Endothelial cell of umbilical vein (primary cell): ENCODE results near the gene LRRIQ4. TPM values are rescaled to one million over a fixed set of nuclear protein-coding genes. Genes with fewer than 3 reads are reported as not detected.

Source experiments
- BruUV-seq: library from RNA; stranded (reverse); fragments of 400-500 nt; replicated peaks from 2 replicates; lab custom pipeline; 2021; lab: Mats Ljungman, UMichigan
- CTCF ChIA-PET: fragments of 300-600, 350-600 bp; sonication (Branson Sonifier 250); formaldehyde crosslinking; loops from one replicate; lab custom pipeline; 2021; ENCODE audit warnings: antibody characterized with exemption, inconsistent platforms; lab: Charles Lee
- POLR2A ChIA-PET: fragments of 300-600, 350-600 bp; sonication (Branson Sonifier 250); formaldehyde crosslinking; loops from one replicate; lab custom pipeline; 2021; ENCODE audit warnings: antibody characterized with exemption, inconsistent platforms; lab: Charles Lee
- DNase-seq: peaks from one replicate; pipeline ENCODE4 v3.0.0-alpha.2; 2011; ENCODE audit warnings: low read depth, low spot score
- FAIRE-seq: peaks from 2 replicates; lab custom pipeline; 2011; peaks lifted over from hg19 to GRCh38; lab: Jason Lieb, UNC
- H2AFZ ChIP-seq: 2 replicates; pipeline ENCODE4 v1.6.0; 2012; ENCODE audit warnings: low read depth, low read length, control low read depth, inconsistent platforms
- H3K27ac ChIP-seq: 2 replicates; pipeline ENCODE4 v1.5.1; 2011; ENCODE audit warnings: low read depth, mild to moderate bottlenecking, control low read depth, low read length, moderate library complexity; ENCODE audit not compliant: insufficient read depth
- H3K27me3 ChIP-seq, 2 experiments: 2 replicates each; pipeline versions ENCODE4 v1.6.0 to v1.6.1; 2011; ENCODE audit warnings: low read length in 2 of 2, mixed read lengths in 1 of 2; ENCODE audit not compliant: control insufficient read depth in 2 of 2, insufficient read depth in 2 of 2
- H3K36me3 ChIP-seq, 2 experiments: 2 replicates in 1 of 2; 3 replicates in 1 of 2; pipeline ENCODE4 v1.5.1; 2011; ENCODE audit warnings: low read length in 2 of 2, mild to moderate bottlenecking in 1 of 2, moderate library complexity in 1 of 2; ENCODE audit not compliant: control insufficient read depth in 2 of 2, insufficient read depth in 2 of 2; ENCODE audit errors: extremely low read depth in 1 of 2
- H3K4me1 ChIP-seq: 3 replicates; pipeline ENCODE4 v1.5.1; 2011; ENCODE audit warnings: mild to moderate bottlenecking, low read length; ENCODE audit not compliant: control insufficient read depth, insufficient read depth; ENCODE audit errors: extremely low read depth
- H3K4me2 ChIP-seq: 2 replicates; pipeline ENCODE4 v1.6.1; 2011; ENCODE audit warnings: low read length, control low read depth, mixed read lengths; ENCODE audit not compliant: insufficient read depth
- H3K4me3 ChIP-seq, 3 experiments: fragments of 200-600 bp in 1 of 3; sonication (generic), shearing (Covaris generic) in 1 of 3; replicated peaks in 1 of 3; 2 replicates each; pipeline ENCODE4 v1.5.1; 2011 to 2016; ENCODE audit warnings: control low read depth in 3 of 3, low read length in 3 of 3, mild to moderate bottlenecking in 2 of 3, inconsistent platforms in 1 of 3, low read depth in 1 of 3, moderate library complexity in 1 of 3; ENCODE audit not compliant: insufficient read depth in 1 of 3
- H3K79me2 ChIP-seq: 2 replicates; pipeline ENCODE4 v1.6.0; 2012; ENCODE audit warnings: low read length, inconsistent platforms; ENCODE audit not compliant: control insufficient read depth, insufficient read depth
- H3K9ac ChIP-seq: replicated peaks from 2 replicates; pipeline ENCODE3; 2011; ENCODE audit warnings: low read length, control low read depth; ENCODE audit not compliant: insufficient read depth; ENCODE audit errors: extremely low read depth
- H3K9me1 ChIP-seq: replicated peaks from 3 replicates; pipeline ENCODE4 v1.6.0; 2011; ENCODE audit warnings: mild to moderate bottlenecking, low read length; ENCODE audit not compliant: control insufficient read depth, insufficient read depth; ENCODE audit errors: extremely low read depth
- H3K9me3 ChIP-seq: replicated peaks from 2 replicates; pipeline ENCODE4 v1.5.1; 2012; ENCODE audit warnings: low read length, inconsistent platforms; ENCODE audit not compliant: control insufficient read depth, insufficient read depth
- H4K20me1 ChIP-seq: replicated peaks from 2 replicates; pipeline ENCODE3; 2011; ENCODE audit warnings: mild to moderate bottlenecking, low read length; ENCODE audit not compliant: control insufficient read depth, insufficient read depth; ENCODE audit errors: extremely low read depth
- EZH2 ChIP-seq: IDR thresholded peaks from 2 replicates; pipeline ENCODE4 v1.6.1; 2012; ENCODE audit warnings: borderline replicate concordance, low read depth, mild to moderate bottlenecking, moderate library complexity, low read length, inconsistent platforms; ENCODE audit not compliant: severe bottlenecking
- FOS ChIP-seq: IDR thresholded peaks from 2 replicates; pipeline ENCODE4 v1.6.1; 2011; ENCODE audit warnings: mild to moderate bottlenecking, low read length, moderate library complexity, borderline replicate concordance; ENCODE audit not compliant: insufficient read depth
- GATA2 ChIP-seq: IDR thresholded peaks from 2 replicates; pipeline ENCODE4 v1.7.0; 2011; ENCODE audit warnings: low read depth, mild to moderate bottlenecking, moderate library complexity, mixed read lengths, low read length; ENCODE audit not compliant: insufficient read length, insufficient read depth
- JUN ChIP-seq: IDR thresholded peaks from 2 replicates; pipeline ENCODE4 v1.6.1; 2011; ENCODE audit warnings: borderline replicate concordance, low read depth; ENCODE audit not compliant: insufficient read length, insufficient read depth
- MYC ChIP-seq: IDR thresholded peaks from one replicate; pipeline ENCODE4 v1.6.1; 2011; ENCODE audit warnings: mild to moderate bottlenecking, low read depth, low read length
- POLR2A ChIP-seq: IDR thresholded peaks from 2 replicates; pipeline ENCODE4 v1.6.1; 2012; ENCODE audit warnings: low read depth, mild to moderate bottlenecking, control low read depth, low read length
- POLR2AphosphoS5 ChIP-seq: IDR thresholded peaks from 2 replicates; pipeline ENCODE4 v1.6.1; 2012; ENCODE audit warnings: low read depth, mild to moderate bottlenecking, control low read depth, low read length, moderate library complexity; ENCODE audit not compliant: insufficient read depth
- dilution Hi-C: fragments of 300-500 bp; cut with MboI; formaldehyde crosslinking; loops from one replicate; pipeline ENCODE4 v1.15.0; 2019; ENCODE audit warnings: low sequenced_read_pairs; ENCODE audit not compliant: extremely low pct_ligation_motif_present
- intact Hi-C: fragments of 100-400 bp; cut with micrococcal nuclease; formaldehyde crosslinking; loops from one replicate; pipeline ENCODE4 v1.10.0; 2022
- polyA plus RNA-seq, 4 experiments: library from polyadenylated mRNA; depleted of rRNA in 3 of 4; stranded (reverse) in 3 of 4; unstranded in 1 of 4; fragments of >200 nt; gene quantifications; 2 replicates each; pipeline versions ENCODE4 v1.2.1 to v1.2.3, GENCODE V29; 2011 to 2012; ENCODE audit warnings: missing spikeins in 1 of 4
- total RNA-seq: library from RNA; stranded (reverse); gene quantifications from 2 replicates; pipeline ENCODE4 v1.2.3, GENCODE V29; 2021
- TF ChIP-seq, protein P1 (sequence below): IDR thresholded peaks from 2 replicates; pipeline ENCODE4 v1.6.1; 2011; ENCODE audit not compliant: insufficient read depth, insufficient read length

LRRIQ4 gene
- total and polyA plus RNA-seq, 2 donors (not counting 3 experiments of a cell fraction or from before 2014, with no cell fraction given): 0.04 TPM; not detected in 1

DNA sequence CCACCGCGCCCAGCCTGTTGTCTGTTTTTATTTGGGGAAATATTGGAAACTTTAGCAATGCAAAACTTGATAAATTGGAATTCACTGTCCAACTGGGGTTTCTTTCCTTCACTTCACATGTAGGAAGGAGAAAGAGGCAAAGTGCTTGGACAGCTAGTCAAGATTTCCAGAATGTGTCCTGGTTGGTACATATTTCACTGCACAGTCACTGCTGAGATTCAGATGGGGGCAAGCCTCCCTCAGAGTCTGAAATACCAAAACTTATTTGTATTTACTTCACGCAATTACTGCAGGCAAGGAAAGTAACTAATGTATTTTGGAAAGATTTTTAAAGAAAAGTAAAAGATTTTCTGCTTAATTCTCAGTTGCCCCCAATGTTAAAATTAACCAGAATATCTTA, 36.1 kb downstream of the LRRIQ4 start:
- Histone ChIP-seq H3K4me3 (no peak overlapping the region), H3K9ac (no peak overlapping the region), H3K9me1 (no peaks in the 10 kb centered on the region), H3K36me3 (no peaks in the 10 kb centered on the region), H3K27me3 (peaks cover 4 to 10% of the 10 kb centered on the region in 2 experiments), H3K9me3 (no peaks in the 10 kb centered on the region), H3K4me1 (no peaks in the 10 kb centered on the region), H4K20me1 (no peaks in the 10 kb centered on the region), H2AFZ (no peak overlapping the region), H3K79me2 (no peaks in the 10 kb centered on the region), H3K27ac (no peak overlapping the region), H3K4me2 (no peak overlapping the region)
- dilution Hi-C loops: no loop called here
- no TSS peak for BruUV-seq
- DNase-seq: no peak
- ChIA-PET POLR2A (no interaction called here), CTCF (interaction anchor here (1.1 kb wide), 1 partner anchor 13 kb away, joined by 5 read pairs; no protein-coding TSS in a partner anchor)
- intact Hi-C loops: no loop called here
- no peak for FAIRE-seq
- TF ChIP-seq MYC: no peak
- TF ChIP-seq JUN: no peak
- no peak for TF ChIP-seq POLR2AphosphoS5
- no peak for TF ChIP-seq FOS
- TF ChIP-seq EZH2: no peak
- TF ChIP-seq, protein P1, sequence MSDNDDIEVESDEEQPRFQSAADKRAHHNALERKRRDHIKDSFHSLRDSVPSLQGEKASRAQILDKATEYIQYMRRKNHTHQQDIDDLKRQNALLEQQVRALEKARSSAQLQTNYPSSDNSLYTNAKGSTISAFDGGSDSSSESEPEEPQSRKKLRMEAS: no peak
- TF ChIP-seq POLR2A: no peak

DNA sequence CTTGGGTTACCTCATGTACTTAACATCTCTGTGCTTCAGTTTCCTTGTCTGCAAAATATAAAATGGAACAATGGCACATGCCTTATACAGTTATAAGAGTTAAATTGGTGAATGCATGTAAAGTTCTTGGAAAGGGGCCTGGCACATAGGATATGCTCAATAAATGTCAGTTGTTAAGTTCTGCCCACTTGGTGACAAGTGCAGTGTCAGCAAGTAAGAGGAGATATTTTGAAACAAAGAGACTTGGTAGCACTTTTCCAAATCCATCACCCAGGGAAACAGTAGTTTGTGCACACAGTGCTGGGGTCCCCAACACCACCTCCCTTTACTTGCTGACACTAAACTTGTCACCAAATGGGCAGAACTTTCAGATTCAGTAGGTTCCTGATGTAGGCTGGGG, 37.9 kb downstream of the LRRIQ4 start:
- dilution Hi-C loops: no loop called here
- FAIRE-seq (no peak), DNase-seq (no peak)
- H3K9ac ChIP-seq: no peak overlapping the region
- H3K27ac ChIP-seq: no peak overlapping the region
- H3K79me2 ChIP-seq: no peaks in the 10 kb centered on the region
- H3K9me3 ChIP-seq: no peaks in the 10 kb centered on the region
- POLR2A ChIA-PET: no interaction called here
- H3K4me2 ChIP-seq: no peak overlapping the region
- TF ChIP-seq GATA2: no peak
- no peak overlapping the region for H2AFZ ChIP-seq
- intact Hi-C loops: no loop called here
- no peaks in the 10 kb centered on the region for H4K20me1 ChIP-seq
- no TSS peak for BruUV-seq
- H3K4me1 ChIP-seq: no peaks in the 10 kb centered on the region
- no peaks in the 10 kb centered on the region for H3K36me3 ChIP-seq
- H3K9me1 ChIP-seq: no peaks in the 10 kb centered on the region
- peaks cover 18 to 20% of the 10 kb centered on the region in 2 experiments for H3K27me3 ChIP-seq
- H3K4me3 ChIP-seq: no peak overlapping the region
- CTCF ChIA-PET: interaction anchor here (0.9 kb wide), 1 partner anchor 24 kb away, joined by 3 read pairs; no protein-coding TSS in a partner anchor
